Parathyroid adenoma (tissue), 2 donors: Measurements from ENCODE around the gene VEGFA.

ENCODE experiments used
- H2AFZ ChIP-seq: fragments of 300-600 bp; sonication (generic); one replicate; pipeline ENCODE4 v1.7.0; 2017; ENCODE audit warnings: antibody characterized with exemption, mild to moderate bottlenecking
- H3K27ac ChIP-seq: fragments of 300-600 bp; sonication (generic); one replicate; pipeline ENCODE4 v1.7.0; 2017
- H3K27me3 ChIP-seq: fragments of 300-600 bp; sonication (generic); one replicate; pipeline ENCODE4 v1.7.0; 2017; ENCODE audit warnings: low read length; ENCODE audit not compliant: control insufficient read depth, insufficient read depth
- H3K36me3 ChIP-seq: fragments of 300-600 bp; sonication (generic); one replicate; pipeline ENCODE4 v1.7.0; 2017; ENCODE audit warnings: low read length; ENCODE audit not compliant: control insufficient read depth, insufficient read depth
- H3K4me1 ChIP-seq: fragments of 300-600 bp; sonication (generic); one replicate; pipeline ENCODE4 v1.7.0; 2017; ENCODE audit warnings: control low read depth
- H3K4me2 ChIP-seq: fragments of 300-600 bp; sonication (generic); one replicate; pipeline ENCODE4 v1.7.0; 2017; ENCODE audit warnings: low read length
- H3K4me3 ChIP-seq: fragments of 300-600 bp; sonication (generic); one replicate; pipeline ENCODE4 v1.7.0; 2017; ENCODE audit warnings: low read depth, low read length
- H3K79me2 ChIP-seq: fragments of 300-600 bp; sonication (generic); one replicate; pipeline ENCODE4 v1.7.0; 2017; ENCODE audit warnings: control low read depth
- H3K9ac ChIP-seq: fragments of 300-600 bp; sonication (generic); one replicate; pipeline ENCODE4 v1.7.0; 2017; ENCODE audit warnings: mild to moderate bottlenecking
- H3K9me3 ChIP-seq: fragments of 300-600 bp; sonication (generic); one replicate; pipeline ENCODE4 v1.7.0; 2017; ENCODE audit warnings: low read length; ENCODE audit not compliant: control insufficient read depth
- TF ChIP-seq, protein P1 (sequence below): fragments of 300-600 bp; sonication (generic); IDR thresholded peaks from one replicate; pipeline ENCODE4 v1.7.0; 2017; ENCODE audit warnings: antibody characterized with exemption, mild to moderate bottlenecking
- donor health status: primary hyperparathyroidism.

The VEGFA gene

GRCh38 chr6:43785904-43786303, 15.9 kb downstream of the VEGFA start:
- H3K27ac ChIP-seq, result no peak overlapping the region
- TF ChIP-seq, protein P1, sequence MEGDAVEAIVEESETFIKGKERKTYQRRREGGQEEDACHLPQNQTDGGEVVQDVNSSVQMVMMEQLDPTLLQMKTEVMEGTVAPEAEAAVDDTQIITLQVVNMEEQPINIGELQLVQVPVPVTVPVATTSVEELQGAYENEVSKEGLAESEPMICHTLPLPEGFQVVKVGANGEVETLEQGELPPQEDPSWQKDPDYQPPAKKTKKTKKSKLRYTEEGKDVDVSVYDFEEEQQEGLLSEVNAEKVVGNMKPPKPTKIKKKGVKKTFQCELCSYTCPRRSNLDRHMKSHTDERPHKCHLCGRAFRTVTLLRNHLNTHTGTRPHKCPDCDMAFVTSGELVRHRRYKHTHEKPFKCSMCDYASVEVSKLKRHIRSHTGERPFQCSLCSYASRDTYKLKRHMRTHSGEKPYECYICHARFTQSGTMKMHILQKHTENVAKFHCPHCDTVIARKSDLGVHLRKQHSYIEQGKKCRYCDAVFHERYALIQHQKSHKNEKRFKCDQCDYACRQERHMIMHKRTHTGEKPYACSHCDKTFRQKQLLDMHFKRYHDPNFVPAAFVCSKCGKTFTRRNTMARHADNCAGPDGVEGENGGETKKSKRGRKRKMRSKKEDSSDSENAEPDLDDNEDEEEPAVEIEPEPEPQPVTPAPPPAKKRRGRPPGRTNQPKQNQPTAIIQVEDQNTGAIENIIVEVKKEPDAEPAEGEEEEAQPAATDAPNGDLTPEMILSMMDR, result no peak
- H3K4me1 ChIP-seq, result peaks cover 2% of the 10 kb centered on the region

DNA sequence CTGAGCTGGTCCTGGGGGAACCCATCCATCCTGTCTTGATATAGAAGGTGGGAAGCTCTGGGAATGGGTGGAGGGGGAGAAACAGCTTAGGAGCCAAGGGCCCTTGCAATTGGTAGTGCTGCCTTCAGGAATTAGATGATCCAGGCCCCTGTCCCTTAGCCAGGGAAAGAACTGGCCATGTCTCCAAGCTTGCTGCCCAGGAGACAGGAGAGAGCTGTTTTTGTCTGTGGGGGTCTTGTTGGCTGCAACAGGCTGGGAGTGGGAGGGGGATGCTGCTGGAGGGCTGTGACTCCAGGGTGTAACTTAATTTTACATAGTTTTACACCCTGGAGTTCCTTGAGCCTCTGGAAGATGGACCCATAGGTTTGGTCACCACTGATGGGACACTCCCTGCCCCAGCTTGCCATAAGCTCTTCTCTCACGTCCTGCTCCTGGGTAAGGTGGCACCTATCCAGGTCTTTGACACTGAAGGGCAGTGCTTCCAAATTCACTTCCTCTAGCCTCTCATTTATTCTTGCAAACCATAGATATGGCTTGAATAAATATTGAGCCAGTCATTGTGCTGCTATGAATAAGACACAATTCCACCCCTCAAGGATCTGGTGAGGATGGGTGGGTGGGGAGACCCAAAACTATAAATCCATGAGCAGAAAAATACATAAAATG, 16.8 kb downstream of the VEGFA start:
- TF ChIP-seq, protein P1, result no peak
- Histone ChIP-seq H3K4me1 (no peaks in the 10 kb centered on the region), H3K27me3 (no peaks in the 10 kb centered on the region), H3K79me2 (no peaks in the 10 kb centered on the region), H3K27ac (peak overlapping the region; percentile 20), H3K4me2 (no peak overlapping the region), H2AFZ (no peak overlapping the region), H3K9me3 (no peaks in the 10 kb centered on the region), H3K9ac (no peak overlapping the region), H3K36me3 (no peaks in the 10 kb centered on the region), H3K4me3 (no peak overlapping the region)

More at GRCh38 chr6:43785904-43786303, 15.9 kb downstream of the VEGFA start:
- H3K27me3 ChIP-seq, result no peaks in the 10 kb centered on the region
- H3K9me3 ChIP-seq, result no peaks in the 10 kb centered on the region
- H3K36me3 ChIP-seq, result no peaks in the 10 kb centered on the region
- H3K79me2 ChIP-seq, result peaks cover 4% of the 10 kb centered on the region
- no peak overlapping the region for H3K4me2 ChIP-seq
- no peak overlapping the region for H2AFZ ChIP-seq
- no peak overlapping the region for H3K9ac ChIP-seq
- no peak overlapping the region for H3K4me3 ChIP-seq

- TF ChIP-seq, protein P1, result no peak
- H2AFZ ChIP-seq, result no peak overlapping the region
Measured at GRCh38 chr6:43788301-43788700, 18.3 kb downstream of the VEGFA start.

GRCh38 chr6:43789447-43789846, 19.4 kb downstream of the VEGFA start:
- H3K4me2 ChIP-seq, result no peak overlapping the region
- no peak overlapping the region for H3K27ac ChIP-seq
- no peaks in the 10 kb centered on the region for H3K36me3 ChIP-seq
- H3K4me1 ChIP-seq, result peaks cover 7% of the 10 kb centered on the region
- H3K27me3 ChIP-seq, result no peaks in the 10 kb centered on the region
- TF ChIP-seq, protein P1, result no peak
- H3K4me3 ChIP-seq, result no peak overlapping the region
- H3K79me2 ChIP-seq, result no peaks in the 10 kb centered on the region
- no peak overlapping the region for H3K9ac ChIP-seq
- no peak overlapping the region for H2AFZ ChIP-seq
- H3K9me3 ChIP-seq, result no peaks in the 10 kb centered on the region

More at GRCh38 chr6:43788301-43788700, 18.3 kb downstream of the VEGFA start:
- Histone ChIP-seq H3K27ac (no peak overlapping the region), H3K79me2 (no peaks in the 10 kb centered on the region), H3K9me3 (no peaks in the 10 kb centered on the region), H3K27me3 (no peaks in the 10 kb centered on the region), H3K4me3 (no peak overlapping the region), H3K4me2 (no peak overlapping the region), H3K36me3 (no peaks in the 10 kb centered on the region), H3K9ac (no peak overlapping the region), H3K4me1 (no peaks in the 10 kb centered on the region)

GRCh38 chr6:43790031-43790430, 20.0 kb downstream of the VEGFA start:
- no peak overlapping the region for H3K9ac ChIP-seq
- H3K27me3 ChIP-seq, result no peaks in the 10 kb centered on the region
- no peaks in the 10 kb centered on the region for H3K79me2 ChIP-seq
- H3K4me3 ChIP-seq, result no peak overlapping the region
- H2AFZ ChIP-seq, result no peak overlapping the region
- no peak overlapping the region for H3K27ac ChIP-seq
- no peaks in the 10 kb centered on the region for H3K36me3 ChIP-seq
- TF ChIP-seq, protein P1, result no peak
- peaks cover 7% of the 10 kb centered on the region for H3K4me1 ChIP-seq
- H3K9me3 ChIP-seq, result no peaks in the 10 kb centered on the region
- H3K4me2 ChIP-seq, result no peak overlapping the region
